ENCODE data around the gene HYPK. TPM values are rescaled to one million over a fixed set of nuclear protein-coding genes. Genes with fewer than 3 reads are reported as not detected.

The HYPK gene
- polyA plus RNA-seq, 1 donor from 2014 or later: 7.8 TPM

DNA sequence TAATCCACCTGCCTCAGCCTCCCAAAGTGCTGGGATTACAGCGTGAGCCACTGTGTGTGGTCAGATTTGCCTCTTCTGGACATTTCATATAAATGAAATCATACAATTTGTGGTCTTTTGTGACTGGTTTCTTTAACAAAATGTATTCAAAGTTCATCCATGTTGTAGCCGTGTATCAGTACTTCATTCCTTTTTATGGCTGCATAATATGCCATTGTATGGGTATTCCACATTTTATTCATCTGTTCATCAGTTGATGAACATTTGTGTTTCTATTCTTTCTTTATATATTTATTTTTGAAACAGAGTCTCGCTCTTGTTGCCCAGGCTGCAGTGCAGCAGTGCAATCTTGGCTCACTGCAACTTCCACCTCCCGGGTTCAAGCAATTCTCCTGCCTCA, 52.2 kb downstream of the HYPK start:
- H3K9me3 Mint-ChIP-seq: no peaks in the 10 kb centered on the region

More for the DNA sequence above, 52.2 kb downstream of the HYPK start:
- no peak overlapping the region for H3K4me3 Mint-ChIP-seq
- H3K27ac Mint-ChIP-seq: no peak overlapping the region
- H3K4me1 Mint-ChIP-seq: no peaks in the 10 kb centered on the region
- H3K36me3 Mint-ChIP-seq: peaks cover 5% of the 10 kb centered on the region
- no peaks in the 10 kb centered on the region for H3K27me3 Mint-ChIP-seq

Other genes starting within 250 kb of the HYPK start
- gene PPIP5K1, start 210.4 kb upstream of the HYPK start, polyA plus RNA-seq: 12.9 TPM
- not detected for gene CKMT1B, start 206.6 kb upstream of the HYPK start, polyA plus RNA-seq
- gene STRC, start 181.8 kb upstream of the HYPK start, polyA plus RNA-seq: not detected
- 3.2 TPM for gene CATSPER2, start 151.8 kb upstream of the HYPK start, polyA plus RNA-seq
- gene CKMT1A, start 106.7 kb upstream of the HYPK start, polyA plus RNA-seq: not detected
- gene PDIA3, start 54.2 kb upstream of the HYPK start, polyA plus RNA-seq: 248 TPM
- gene ELL3, start 23.6 kb upstream of the HYPK start, polyA plus RNA-seq: 9.3 TPM
- gene SERF2, start 8.3 kb upstream of the HYPK start, polyA plus RNA-seq: 1,765 TPM
- gene SERINC4, start 379 bp upstream of the HYPK start, polyA plus RNA-seq: 1.1 TPM
- gene MFAP1, start 24.1 kb downstream of the HYPK start, polyA plus RNA-seq: 10.9 TPM
- gene WDR76, start 26.4 kb downstream of the HYPK start, polyA plus RNA-seq: 6.8 TPM

Measured in IgD-negative memory B cell (primary cell).